Stimulated activated CD8-positive, alpha-beta memory T cell treated with anti-CD3 and anti-CD28 coated beads, Interleukin-2, amount 100 ng/mL, for 48 hours (primary cell): Measurements from ENCODE around the gene RNASE7.
A peak's percentile ranks its signal among the peaks of the same experiment; 100 is the strongest.
"Not testable (repeated sequence)": the region's sequence is repeated elsewhere in the genome, so short reads cannot be mapped to it uniquely, and the experiment has no call there.

ENCODE experiments used
- DNase-seq, 2 donors: peaks; one replicate each; pipeline ENCODE4 v3.0.0-alpha.2; 2020; ENCODE audit warnings: low read depth in 2 of 2

RNASE7 gene

DNA sequence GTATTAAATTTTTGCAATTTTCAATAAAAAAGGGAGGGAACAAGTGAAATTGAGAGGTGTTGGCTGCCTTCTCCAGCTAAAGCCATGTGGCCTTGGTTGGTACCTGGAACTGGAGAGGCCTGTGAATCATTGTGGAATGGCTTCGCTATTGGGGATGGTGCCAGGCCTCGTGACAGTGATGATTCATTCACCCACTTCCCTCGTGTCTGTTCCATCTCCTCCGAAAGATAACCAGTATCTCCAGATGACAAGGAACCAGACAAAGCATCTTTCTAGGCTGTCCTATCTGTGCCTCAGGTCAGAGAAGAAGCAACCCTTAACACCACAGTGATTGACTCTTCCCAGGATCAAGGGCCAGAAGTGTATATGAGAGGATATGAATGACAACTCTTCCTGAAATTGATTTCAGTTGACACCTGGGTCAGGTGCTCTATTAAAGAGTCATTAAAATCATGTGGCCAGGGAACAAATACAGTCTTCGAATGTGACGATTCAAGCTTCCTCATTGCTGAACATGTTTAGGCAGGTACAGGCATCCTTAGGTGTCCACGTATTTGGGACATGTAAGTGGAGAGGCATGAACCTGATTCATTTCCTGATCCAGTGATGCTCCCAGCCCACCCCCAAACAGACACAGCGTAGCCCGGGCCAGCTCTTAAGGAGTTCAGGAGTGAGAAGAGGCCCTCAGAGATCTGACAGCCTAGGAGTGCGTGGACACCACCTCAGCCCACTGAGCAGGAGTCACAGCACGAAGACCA, at the start of gene RNASE7:
Gene RNASE7, plus strand, starts transcription at position 687 of the 758 bp plus-strand sequence. CDS start 631 bp downstream, outside the sequence.
- no peak for DNase-seq

DNA sequence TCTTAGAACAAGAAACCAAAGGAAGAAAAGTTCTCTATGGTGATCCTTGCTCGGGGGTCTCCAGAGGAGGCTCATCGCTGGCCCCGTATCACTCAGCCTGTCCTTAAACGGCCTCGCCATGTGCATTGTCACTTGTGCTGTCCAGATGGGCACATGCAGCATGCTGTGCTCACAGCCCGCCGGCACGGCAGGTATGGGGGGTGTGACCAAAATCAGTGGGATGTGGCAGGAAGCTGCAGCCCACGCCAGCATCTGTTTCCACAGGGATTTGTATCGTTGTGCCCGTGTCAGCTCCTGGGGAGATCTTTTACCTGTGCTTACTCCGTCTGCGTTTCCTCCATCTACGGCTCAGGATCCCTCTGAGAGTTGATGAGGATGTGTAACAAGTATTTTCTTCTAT, 45.6 kb upstream of the RNASE7 start:
- no peak for DNase-seq

DNA sequence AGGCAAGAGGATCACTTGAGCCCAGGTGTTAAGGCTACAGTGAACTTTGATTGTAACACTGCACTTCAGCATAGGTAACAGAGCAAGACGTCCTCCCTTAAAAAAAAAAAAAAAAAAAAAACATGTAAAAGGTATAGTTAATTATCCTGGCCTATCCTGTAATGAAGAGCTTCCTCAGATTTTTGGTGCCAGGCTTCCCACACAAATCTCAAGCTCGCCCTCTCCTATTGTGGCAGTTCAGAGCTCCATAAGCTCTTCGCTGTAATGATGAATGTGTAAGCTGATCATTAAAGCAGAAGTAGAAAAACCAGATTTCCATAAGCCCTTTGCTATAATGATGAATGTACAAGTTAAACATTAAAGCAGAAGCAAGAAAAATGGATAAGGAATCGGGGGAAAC, 45.0 kb upstream of the RNASE7 start:
- no peak for DNase-seq

DNA sequence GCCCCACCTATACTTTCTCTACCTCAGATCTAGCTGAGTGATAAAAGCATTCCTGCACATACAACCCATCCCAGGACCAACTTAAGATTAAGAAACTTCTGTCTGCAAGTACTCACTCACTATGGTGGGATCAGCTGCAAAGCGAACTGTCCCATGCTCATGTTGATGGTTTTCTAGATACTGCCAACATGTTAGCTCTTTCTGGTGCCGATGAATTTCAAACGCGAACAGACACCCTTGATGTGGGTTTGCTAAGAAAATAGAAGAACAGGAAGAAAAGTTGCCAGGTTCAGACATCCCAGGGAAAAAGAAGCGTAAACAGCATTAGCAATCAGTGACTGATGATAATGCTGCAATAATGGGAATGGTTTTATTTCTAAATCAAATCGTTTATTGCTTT, 44.6 kb upstream of the RNASE7 start:
- no peak for DNase-seq

DNA sequence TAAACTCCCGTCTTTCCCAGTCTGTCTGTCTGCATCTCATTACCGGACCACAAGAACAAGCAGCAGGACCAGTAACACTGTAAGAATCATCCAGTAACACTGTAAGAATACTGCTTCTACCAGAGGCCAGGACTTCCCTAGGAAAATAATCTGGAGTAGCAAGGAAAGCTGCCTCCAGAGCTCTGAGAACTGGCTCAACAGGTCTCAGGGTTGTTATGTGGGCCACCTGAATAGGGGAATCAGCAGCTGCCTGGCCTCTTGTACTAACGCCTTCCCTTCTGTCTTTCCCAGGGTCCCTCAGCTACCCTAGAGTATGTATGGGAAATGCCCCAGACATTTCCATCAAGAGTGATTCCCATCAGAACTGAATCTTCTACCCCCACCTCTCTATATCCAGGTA, 44.0 kb upstream of the RNASE7 start:
- no peak for DNase-seq

- DNase-seq: no peak
Observed at GRCh38 chr14:20998674-20999366, 43.3 kb upstream of the RNASE7 start, which contains the start of gene SLC39A2. SLC39A2 (plus strand) TSS chr14:20999293; CDS start chr14:20999447, 154 bp downstream.

DNA sequence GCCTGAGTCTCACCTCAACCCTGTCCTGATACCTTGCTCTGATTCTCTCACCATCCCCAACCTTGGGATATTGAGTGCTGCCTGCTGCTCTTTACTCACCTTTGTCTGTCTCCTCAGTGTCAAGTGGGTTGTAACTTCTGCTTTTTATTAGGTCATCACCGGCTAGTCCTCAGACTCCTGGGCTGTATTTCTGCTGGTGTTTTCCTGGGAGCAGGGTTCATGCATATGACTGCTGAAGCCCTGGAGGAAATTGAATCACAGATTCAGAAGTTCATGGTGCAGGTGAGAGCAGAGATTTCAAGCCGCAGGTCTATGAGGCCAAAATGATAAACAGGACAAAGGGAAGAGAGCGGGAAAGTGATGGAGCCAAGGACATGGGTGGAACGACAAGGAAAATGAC, 42.6 kb upstream of the RNASE7 start:
- no peak for DNase-seq

DNA sequence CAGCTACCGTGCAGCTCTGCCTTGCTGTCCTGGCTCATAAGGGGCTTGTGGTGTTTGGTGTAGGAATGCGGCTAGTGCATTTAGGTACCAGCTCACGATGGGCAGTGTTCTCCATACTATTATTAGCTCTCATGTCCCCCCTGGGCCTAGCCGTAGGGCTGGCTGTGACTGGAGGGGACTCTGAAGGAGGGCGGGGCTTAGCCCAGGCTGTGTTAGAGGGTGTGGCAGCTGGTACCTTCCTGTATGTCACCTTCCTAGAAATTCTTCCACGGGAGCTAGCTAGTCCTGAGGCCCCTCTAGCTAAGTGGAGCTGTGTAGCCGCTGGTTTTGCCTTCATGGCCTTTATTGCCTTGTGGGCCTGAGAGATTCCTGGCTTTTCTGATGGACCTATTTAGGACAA, 40.9 kb upstream of the RNASE7 start:
- no peak for DNase-seq

- DNase-seq: no peak
Observed at GRCh38 chr14:21003788-21004346, 38.3 kb upstream of the RNASE7 start.

- not testable (repeated sequence) for DNase-seq
Observed at GRCh38 chr14:21009721-21010120, 32.4 kb upstream of the RNASE7 start.

- DNase-seq: no peak
Observed at GRCh38 chr14:21011136-21011535, 31.0 kb upstream of the RNASE7 start.

DNA sequence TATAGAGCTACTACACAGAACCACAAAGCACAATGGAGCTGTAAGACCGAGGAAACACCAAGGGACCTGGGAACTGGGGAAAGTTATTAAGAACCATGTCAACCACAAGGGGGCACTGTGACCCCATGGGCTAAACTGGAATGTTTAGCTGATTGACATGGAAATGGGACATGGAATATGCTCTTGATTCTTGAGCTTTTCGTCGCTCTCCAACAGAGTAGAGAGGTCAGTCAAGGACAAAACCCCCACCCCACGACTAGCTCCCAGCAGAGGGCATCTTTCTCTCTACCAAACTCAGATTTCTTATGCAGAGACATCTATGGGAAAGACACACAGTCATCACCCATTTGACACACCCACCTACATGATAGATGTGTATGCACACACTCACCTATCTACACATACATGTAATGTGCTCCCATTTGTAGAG, 27.4 kb upstream of the RNASE7 start:
- DNase-seq: peak; percentile 59 to 67

DNA sequence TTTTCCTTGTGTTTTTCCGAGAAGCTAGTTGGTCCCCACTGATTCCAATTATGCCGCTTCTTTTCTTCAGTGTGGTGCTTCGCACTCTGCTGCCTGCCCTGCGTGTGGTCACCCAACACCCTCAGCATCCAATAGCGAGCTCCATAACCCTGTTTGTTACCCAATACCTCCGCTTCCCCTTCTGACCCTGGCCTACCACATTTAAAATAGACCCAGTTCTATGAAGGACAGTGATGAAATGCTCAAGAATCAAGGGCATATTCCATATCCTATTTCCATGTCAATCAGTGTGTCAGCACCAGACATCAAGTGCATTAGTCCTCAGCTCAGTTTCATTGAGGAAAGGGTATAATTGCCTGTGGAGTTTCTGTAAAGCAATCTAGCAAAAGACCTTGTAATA, 26.9 kb upstream of the RNASE7 start:
- no peak for DNase-seq

- no peak for DNase-seq
Observed at GRCh38 chr14:21016413-21017190, 25.6 kb upstream of the RNASE7 start.

DNA sequence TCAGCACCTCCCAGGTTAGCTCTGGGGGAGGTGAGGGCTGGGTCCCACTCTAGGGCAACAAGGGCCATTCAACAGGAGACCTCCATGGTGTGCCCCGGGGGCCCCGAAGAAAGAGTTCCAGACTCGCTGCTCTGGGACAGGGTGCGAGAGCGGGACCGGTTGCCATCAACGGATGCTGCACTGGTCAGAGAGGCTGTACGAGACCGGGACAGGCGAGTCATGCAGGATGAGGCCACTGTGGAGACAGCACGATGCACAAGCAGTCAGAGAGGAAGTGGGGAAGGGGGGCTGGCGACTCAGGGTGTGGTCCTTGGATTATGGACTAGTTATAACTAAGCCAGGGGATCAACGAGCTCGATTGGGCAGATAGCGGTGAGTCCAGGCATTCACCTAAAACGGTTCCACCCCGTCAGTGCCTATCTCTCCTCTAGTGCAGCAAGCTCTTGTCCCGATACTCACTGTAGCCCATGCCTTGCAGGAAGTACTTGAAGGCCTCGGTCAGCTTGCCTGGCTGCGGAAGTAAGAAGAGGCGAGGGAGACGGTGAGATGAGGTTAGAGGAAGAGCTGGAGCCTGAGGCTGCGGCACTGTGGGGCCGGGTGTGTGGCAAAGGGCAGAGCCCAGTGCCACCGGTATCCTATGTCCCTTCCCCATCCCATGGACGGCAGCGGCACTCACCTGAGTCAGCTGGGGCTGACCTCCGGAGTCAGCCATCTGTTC, 24.5 kb upstream of the RNASE7 start:
- DNase-seq: no peak

DNA sequence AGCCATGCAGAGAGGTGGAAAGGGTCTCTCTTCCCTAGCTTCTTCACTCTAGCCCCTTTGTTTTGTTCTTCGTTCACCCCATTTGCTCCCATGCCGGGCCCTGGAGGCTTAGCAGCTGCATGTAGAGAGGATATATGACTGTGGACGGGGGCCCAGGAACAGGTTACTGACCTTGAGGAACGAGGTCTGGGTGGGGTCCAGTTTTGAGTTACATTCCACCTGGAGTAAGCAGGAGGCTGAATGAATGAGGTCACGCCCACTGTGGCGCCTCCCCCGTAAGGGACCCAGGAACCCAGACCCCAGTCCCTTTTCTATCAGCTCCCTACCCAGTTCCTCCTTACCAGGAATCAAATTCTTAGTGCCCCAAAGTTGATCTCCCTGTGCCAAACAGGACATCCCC, 23.9 kb upstream of the RNASE7 start:
- DNase-seq: no peak

- DNase-seq: no peak
Observed at GRCh38 chr14:21018781-21019180, 23.4 kb upstream of the RNASE7 start.

DNA sequence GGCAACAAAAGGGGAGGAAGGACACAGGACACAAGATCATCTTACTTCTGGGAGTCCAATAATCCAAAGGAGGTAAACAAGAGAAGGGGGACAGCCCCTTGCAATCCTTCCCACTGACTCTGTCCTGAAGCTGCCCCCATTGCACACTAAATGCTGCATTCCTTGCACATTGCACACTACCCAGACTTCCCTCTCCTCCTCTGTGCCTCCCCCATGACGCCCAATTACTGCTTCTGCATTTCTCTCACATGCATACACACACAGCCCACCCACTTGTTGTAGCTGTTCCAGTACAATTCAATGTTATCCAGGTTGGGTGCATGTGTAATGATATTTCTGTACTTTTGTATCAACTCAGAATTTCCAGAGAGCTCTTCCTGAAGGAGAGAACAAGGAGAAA, 22.8 kb upstream of the RNASE7 start:
- DNase-seq: no peak

- no peak for DNase-seq
Observed at GRCh38 chr14:21020977-21021545, 21.1 kb upstream of the RNASE7 start.

DNA sequence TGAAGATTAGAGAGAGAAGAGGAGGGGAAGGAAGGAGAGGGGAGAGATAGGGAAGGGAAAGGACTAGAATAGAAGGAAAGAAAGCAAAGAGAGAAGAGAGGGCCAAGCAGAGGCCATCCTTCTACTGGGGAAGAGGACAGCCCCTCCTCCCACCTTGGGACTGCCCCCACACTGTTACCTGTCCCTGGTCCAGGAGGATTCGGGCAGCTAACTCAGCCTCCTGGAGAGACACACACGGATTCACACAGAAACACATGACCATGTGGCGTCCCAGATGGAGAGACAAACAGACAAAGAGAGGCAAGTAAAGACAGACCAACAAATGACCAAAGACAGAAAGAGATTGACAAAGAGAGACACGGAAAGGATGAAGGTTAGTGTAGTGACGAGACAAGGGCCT, 19.5 kb upstream of the RNASE7 start:
- DNase-seq: no peak

- no peak for DNase-seq
Observed at GRCh38 chr14:21023174-21023573, 19.0 kb upstream of the RNASE7 start.
